ENCODE results near the gene TMED10.
"Not testable (repeated sequence)": the region's sequence is repeated elsewhere in the genome, so short reads cannot be mapped to it uniquely, and the experiment has no call there.

Gene TMED10

DNA sequence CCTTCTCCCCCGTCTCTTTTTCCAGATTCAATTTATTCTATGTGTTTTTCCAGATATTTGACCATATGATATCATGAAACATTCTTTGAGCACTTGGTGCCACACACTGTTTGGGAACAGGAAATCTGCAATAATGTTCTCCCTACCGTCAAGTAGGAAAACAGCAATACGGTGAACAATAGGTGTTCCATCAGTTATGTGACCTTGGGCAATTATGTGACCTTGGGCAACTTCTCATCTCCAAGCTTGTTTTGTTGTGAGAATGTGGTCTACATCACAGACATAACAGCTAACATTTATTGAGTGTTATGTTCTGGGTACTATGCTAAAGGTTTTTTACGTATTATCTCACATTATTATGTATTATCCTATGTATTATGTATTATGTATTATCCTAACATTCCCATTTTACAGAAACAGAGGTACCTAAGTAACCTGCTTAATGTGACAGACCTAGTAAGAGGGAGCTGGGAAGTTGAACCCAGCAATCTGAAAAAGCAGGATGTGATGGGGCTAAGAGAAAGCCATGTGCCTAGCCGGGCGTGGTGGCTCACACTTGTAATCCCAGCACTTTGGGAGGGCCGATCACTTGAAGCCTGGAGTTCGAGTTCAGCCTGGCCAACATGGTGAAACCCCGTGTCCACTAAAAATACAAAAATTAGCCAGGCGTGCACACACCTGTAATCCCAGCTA, 48.4 kb downstream of the TMED10 start:
- no peak for DNase-seq (ENCODE audit: low read depth in 1 of 2, low spot score in 1 of 2)

DNA sequence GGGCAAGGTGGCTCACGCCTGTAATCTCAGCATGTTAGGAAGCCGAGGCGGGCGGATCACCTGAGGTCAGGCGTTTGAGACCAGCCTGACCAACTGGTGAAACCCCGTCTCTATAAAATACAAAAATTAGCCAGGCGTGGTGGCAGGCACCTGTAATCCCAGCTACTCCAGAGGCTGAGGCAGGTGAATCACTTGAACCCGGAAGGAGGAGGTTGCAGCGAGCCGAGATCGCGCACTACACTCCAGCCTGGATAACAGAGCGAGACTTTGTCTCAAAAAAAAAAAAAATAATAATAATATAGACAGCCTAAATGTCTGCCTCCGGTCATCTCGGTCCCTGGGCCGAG, 49.0 kb downstream of the TMED10 start:
- not testable (repeated sequence) for DNase-seq (ENCODE audit: low read depth in 1 of 2, low spot score in 1 of 2)

DNA sequence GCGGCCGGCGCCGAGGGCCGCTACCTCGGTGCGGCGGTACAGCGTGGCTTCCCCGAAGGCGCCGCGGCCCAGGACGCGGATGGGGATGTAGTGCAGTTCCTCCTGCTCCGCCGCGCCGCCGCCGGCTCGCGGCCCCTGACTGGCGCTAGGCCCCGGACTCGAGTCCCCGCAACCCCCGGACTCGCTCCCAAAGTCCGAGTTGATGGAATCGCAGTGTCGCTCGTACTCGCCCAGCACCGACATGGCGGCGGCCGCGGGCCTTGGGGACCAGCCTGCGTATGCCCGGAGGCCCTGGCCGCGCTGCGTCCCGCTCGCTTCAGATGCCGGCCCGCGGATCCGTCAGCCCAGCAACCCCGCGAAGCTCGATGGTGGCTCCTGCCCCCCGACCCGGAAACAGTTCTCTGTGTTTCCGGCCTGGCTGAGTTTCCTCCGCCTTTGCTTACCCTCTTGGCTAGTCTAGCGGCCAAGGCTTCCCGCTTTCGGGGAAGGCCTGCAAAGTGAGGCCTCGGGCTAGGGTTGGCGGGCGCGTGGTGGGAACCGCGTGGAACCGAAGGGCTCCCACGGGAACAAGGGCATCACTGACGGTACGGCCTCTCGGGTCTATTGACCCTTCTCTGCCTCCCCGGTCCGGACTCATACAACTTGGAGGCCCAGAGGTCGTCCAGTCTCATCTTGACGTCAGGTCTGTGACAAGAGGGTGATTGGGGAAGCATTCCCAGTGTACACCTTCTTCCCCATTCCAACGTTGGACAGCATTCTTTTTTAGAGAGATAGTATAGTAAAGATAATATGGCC, 49.5 kb downstream of the TMED10 start, which contains the start of gene NEK9:
NEK9 (minus strand) TSS at position 370 of the 795 bp plus-strand sequence; CDS start at position 243, 127 bp downstream.
- DNase-seq (ENCODE audit: low read depth in 1 of 2, low spot score in 1 of 2) = peak; percentile 80 to 82

DNA sequence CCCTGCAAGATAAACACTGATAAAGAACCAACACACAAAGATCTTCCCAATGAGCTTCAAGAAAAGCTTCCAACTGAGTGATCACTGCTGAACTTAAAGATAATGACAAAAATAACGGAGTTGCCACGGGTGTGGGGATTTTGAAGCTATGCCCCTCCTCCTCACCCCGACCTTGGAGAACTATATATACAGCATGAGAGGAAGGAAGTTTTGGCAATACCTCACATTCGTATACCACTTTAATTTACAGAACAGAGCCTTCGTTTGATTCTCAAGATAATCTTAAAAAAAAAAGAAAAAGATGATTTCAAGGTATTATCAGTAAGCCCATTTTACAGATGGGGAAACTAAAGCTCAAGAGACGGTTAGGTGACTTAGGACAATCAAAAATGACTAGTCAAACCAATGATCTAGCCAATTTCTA, 50.3 kb downstream of the TMED10 start:
- no peak for DNase-seq (ENCODE audit: low read depth in 1 of 2, low spot score in 1 of 2)

DNA sequence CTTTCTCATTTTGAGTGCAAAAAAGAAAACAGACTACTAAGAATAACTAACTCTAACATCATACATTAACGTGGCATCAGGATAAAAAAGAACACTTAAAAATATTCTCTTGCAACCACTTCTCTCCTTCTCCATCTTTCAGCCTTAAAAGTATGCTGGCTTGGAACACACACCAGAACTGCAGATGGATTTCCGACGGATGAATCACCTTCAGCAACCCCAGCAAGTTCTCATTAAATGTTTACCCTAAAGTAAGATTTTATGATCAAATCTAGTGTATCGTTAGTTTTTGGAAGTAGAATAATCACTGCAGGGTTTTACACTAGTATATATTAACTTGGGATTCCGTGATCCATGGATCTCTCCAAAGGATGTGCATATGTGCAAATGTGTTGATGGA, 50.8 kb downstream of the TMED10 start:
- no peak for DNase-seq (ENCODE audit: low read depth in 1 of 2, low spot score in 1 of 2)

DNA sequence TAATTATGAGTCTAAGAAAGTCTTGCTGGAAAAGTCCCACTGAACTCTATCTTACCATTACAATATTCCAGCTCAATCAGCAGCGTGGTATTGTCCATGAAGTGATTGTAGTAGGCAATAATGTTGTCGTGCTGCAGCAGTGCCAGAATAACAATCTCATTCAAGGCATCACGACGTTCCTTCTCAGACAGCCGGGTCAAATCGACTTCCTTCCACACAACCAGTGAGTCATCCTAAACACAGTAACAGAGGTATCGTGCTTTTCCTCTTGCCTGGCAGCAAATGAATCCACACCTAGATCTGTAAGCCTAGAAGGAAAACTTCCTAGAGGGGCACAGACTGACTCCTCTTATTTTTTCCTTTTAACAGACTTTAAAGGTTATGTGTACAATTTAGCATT, 52.4 kb downstream of the TMED10 start:
- no peak for DNase-seq (ENCODE audit: low read depth in 1 of 2, low spot score in 1 of 2)

DNA sequence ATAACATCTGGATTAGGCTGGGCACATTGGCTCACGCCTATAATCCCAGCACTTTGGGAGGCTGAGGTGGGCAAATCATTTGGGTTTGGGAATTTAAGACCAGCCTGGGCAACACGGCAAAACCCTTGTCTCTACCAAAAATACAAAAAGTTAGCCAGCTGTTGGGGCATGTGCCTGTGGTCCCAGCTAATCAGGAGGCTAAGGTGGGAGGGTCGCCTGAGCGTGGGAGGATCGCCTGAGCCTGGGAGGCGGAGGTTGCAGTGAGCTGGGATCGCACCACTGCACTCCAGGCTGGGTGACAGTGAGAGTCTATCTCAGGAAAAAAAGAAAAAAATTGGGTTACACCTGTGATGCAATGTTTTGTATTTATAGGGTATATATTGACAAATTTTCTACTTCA, 54.9 kb downstream of the TMED10 start:
- no peak for DNase-seq (ENCODE audit: low read depth in 1 of 2, low spot score in 1 of 2)

DNA sequence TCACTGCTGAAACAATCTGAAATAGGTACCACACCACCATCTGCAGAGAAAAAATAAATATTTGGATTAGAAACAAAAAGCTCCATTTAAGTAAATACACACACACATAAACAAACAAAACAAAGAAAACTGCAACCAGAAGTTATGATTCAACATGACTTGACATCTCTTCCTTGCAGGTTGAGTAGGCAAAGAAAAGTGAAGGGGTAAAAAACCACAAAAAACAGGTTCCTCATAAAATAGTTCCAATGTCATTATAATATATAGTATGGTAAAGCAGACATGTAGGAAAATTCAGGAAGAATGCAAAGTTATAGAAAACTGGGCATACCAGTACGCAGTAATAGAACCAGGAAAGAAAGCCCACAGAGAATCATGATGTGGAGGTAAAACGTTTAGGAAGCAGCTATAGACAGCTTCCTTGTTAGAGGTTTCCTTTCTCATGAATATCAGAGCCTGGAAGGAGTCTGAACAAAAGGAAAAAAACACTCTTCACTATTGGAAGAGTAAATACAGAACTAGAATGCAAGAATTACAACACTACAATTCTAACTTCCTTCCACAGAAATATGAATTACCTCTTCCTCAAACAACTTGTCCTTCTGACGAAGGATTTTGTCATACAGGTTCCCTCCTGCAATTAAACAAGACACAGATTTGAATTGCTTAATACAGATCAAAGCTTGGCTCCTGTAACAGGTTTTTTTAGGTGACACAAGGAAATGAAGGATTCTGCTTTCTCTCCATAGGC, 55.7 kb downstream of the TMED10 start:
- DNase-seq (ENCODE audit: low read depth in 1 of 2, low spot score in 1 of 2) = no peak

DNA sequence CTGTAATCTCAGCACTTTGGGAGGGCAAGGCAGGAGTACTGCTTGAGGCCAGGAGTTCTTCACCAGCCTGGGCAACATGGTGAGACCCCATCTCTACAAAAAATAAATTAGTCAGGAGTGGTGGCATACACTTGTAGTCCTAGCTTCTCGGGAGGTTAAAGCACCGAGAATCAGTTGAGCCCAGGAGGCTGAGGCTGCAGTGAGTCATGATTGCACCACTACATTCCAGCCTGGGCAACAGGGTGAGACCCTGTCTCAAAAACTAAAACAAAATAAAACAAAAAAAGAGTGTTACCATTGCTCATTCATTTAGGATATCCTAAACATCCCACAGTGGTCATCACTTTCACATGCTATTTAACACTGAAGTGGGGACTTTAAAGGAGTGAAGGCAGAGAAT, 57.4 kb downstream of the TMED10 start:
- no peak for DNase-seq (ENCODE audit: low read depth in 1 of 2, low spot score in 1 of 2)

DNA sequence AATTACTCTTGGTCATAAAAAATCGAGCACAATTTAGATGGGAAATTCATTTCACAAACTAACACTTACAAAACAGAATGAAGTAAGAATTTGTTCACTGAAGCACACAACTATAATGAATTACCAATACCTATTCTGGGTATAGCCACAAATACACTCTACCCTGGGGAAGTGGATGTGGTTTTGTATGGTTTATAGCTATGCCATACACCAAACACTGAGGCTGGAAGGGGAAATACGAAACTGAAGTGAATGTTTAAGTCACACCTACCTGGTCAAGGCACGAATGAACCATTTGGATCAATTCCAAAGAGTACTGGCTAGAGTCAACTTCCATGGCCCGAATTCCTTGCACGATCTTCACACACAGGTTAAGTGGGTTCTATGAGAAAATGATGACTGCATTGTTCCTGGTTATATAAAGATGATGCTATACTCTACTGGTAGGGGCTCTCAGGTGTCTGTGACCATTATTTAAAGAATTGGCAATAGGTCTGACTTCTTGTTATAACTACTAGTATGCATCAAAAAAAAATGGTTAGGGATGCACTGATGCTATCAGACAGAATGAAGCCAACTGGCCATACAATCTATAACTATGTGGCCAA, 62.4 kb downstream of the TMED10 start:
- DNase-seq (ENCODE audit: low read depth in 1 of 2, low spot score in 1 of 2) = no peak

DNA sequence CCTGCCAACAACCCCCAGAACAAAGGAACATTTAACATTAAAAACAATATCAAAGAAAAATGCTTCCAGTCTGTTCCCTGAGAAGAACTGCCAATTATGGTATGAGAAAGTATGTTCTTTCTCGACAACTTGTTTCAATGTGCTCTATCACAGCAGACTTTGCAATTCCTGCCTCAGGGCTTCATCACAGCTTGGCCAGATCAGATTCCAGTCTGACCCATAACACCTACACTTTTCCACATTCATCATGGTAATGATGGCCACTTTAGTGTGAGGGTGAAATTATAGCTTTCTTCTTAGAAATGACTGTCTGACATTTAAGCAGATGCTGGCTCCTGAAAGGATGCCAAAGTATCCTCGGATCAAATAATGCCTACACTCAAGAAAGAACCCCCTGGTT, 66.5 kb downstream of the TMED10 start:
- DNase-seq (ENCODE audit: low read depth in 1 of 2, low spot score in 1 of 2) = no peak

DNA sequence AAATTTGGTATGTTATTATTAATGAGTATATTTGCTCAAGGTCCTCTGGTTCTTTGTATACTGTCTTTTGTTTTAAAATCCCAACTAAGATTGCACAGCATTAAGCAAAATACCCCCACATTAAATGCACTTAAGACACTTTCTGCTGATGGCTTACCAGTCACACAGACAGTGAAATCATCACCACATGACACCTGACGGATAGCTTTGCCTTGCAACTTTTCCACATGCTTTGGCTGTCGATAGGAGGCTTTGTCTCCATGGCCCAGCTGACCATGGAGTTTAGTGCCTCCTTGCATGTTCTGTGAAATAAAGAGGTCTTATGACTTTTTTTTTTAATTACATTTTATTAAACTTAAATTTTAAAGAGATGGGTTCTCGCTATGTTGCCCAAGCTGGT, 69.2 kb downstream of the TMED10 start:
- no peak for DNase-seq (ENCODE audit: low read depth in 1 of 2, low spot score in 1 of 2)

DNA sequence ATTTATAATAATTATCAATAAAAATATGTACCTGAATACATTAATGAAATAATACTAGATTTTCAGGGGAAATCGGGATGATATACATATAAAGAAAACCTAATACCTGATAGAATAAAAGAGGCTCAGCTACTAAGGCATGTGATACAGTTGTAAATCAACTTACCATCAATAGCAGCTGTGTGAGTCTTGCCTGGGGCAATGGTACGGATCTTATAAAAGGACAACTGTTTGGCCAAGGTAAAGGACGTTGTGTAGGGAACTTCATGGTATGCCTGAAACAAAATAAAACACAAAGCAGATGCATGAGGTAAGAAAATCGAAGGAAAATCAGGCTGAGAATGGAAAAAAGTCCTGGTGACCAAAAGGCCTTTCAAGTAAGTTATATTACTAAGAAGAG, 74.9 kb downstream of the TMED10 start:
- DNase-seq (ENCODE audit: low read depth in 1 of 2, low spot score in 1 of 2) = no peak

DNA sequence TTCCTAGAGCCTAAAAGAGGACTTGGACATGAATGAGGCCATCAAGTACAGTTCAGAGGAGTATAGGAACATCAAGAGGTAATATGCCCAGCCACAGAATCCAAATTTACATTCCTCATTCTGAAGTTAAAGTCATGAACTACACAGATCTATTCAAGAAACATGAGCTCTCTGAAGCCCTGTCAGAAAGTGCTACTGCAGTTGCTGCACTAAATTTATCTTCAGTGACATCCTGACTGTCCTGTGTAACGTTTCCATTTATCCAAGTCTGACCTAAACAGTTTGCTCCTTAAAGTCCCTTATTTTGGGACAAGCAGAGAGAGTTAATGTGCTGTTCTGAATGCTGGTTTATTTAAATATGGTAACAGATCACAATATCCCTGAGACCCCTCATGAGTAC, 77.7 kb downstream of the TMED10 start:
- no peak for DNase-seq (ENCODE audit: low read depth in 1 of 2, low spot score in 1 of 2)

DNA sequence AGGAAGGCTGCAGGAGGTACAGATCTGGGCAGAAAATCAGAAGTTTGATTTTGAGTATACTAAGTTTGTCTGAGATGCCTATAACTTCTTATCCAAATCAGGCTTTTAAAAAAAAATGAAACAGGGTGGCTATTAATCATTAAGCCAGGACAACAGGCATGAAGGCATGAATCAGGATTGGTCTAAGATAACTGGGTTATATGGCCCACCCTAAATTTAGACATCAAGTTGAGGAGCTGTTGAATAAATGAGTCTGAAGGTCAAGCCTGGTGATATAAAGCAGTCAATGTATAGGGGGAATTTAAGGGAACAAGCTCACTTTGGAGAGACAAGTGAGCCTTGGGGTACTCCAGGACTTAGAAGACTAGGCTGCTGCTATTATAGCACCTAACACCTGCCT, 78.2 kb downstream of the TMED10 start:
- no peak for DNase-seq (ENCODE audit: low read depth in 1 of 2, low spot score in 1 of 2)

DNA sequence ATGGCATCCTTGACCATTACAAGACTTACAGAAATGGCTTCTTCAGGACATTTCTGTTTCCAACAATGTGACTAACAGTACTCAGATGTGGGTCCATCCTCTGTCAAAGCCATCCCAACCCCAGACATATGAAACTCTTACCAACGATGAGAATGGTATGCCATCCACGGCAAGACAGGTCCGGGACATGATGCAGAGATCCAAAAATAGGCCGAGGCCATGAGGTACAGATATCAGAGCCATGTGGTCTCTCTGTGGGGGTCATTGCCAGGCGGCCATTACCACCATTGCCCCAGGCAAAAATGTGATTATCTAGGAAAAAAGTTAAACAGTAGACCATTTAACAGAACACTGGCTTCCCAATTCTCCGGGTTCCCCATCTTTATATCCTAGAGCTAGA, 79.5 kb downstream of the TMED10 start:
- no peak for DNase-seq (ENCODE audit: low read depth in 1 of 2, low spot score in 1 of 2)

DNA sequence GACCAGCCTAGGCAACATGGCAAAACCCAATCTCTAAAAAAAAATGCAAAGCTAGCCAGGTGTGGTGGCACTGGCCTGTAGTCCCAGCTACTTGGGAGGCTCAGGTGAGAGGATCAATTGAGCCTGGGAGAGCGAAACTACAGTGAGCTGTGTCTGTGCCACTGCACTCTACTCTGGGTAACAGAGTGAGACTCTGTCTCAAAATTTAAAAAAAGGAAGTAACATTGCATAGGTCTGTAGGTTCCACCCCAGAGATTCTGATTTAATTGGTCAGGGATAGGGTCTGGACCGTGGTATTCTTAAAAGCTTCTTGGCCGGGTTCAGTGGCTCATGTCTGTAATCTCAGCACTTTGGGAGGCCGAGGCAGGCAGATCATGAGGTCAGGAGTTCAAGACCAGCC, 80.7 kb downstream of the TMED10 start:
- no peak for DNase-seq (ENCODE audit: low read depth in 1 of 2, low spot score in 1 of 2)

DNA sequence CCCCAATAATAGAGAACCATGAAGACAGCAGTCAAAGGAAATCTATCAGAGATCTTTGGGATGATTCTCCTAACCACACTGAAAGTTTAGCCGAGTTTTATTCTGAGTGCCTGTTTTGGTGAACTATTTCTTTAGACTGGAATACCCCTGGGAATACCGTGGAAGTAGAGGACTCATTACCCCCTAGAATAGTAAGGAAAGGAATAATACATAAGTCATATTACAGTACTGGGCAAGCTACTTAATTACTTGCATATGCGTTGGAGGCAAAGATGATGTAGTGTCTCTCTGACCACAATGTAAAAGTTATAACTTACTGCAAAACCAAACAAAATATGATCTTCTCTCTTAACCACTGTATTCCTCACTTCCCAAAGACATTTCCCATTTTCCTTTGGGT, 81.5 kb downstream of the TMED10 start:
- no peak for DNase-seq (ENCODE audit: low read depth in 1 of 2, low spot score in 1 of 2)

DNA sequence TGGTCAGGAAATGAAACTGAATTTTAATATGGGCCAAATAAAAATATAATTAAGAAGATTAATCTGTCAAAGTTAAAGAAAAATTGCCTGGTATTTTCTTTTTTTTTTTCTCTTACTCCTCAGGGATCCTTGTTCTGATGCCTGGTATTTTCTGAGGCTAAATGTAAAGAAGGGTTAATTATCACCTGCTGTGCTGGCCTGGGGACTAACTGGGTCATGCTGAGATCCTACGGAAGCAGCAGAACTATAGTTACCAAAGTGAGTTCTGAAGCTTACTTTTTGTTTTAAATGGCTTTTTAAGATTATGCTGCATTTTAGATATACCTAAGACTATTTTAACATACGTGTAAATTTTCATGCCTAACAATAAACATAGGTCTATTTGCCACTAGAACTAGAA, 83.7 kb downstream of the TMED10 start:
- DNase-seq (ENCODE audit: low read depth in 1 of 2, low spot score in 1 of 2) = no peak

DNA sequence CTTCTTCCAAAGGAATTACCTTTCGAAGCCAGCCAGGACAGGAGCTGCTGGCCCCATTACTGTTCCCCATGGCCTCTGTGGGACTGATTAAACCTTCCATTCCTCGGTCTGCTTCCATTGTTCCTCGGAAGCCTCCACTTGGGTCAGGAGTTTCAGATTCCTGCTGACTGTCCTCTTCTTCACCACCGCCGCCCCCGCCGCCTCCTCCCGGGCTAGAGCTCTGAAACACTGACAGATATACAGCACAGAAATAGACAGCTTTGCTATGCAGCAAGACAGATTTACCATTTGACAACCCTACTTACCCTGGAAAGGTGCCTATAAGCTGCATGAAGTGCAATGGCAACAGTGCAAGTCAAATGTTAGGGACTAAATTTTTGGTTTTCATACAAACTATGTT, 85.2 kb downstream of the TMED10 start:
- DNase-seq (ENCODE audit: low read depth in 1 of 2, low spot score in 1 of 2) = no peak

DNA sequence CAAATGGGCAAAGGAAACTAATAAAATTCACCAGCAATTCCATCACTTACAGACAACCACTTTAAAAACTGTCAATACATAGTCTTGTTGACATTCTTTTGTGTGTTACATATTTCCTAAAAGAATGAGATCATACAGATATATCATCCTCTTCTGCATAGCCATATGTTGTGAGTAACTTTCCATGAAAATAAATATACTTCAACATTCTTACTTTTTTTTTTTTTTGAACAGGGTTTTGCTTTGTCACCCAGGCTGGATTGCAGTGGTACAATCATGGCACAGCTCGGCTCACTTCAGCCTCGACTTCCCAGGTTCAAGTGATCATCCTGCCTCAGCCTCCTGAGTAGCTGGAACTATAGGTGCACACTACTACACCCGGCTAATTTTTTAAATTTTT, 86.1 kb downstream of the TMED10 start:
- DNase-seq (ENCODE audit: low read depth in 1 of 2, low spot score in 1 of 2) = no peak

All from activated T-helper 1 cell treated with anti-CD3 and anti-CD28 coated beads, Interleukin-2, amount 50 U/mL, for 16 hours (primary cell).